ENCODE measurements around the gene TBX21. TPM values are rescaled to one million over a fixed set of nuclear protein-coding genes. Genes with fewer than 3 reads are reported as not detected.

TBX21 gene
- not detected in 2 replicates for total RNA-seq

DNA sequence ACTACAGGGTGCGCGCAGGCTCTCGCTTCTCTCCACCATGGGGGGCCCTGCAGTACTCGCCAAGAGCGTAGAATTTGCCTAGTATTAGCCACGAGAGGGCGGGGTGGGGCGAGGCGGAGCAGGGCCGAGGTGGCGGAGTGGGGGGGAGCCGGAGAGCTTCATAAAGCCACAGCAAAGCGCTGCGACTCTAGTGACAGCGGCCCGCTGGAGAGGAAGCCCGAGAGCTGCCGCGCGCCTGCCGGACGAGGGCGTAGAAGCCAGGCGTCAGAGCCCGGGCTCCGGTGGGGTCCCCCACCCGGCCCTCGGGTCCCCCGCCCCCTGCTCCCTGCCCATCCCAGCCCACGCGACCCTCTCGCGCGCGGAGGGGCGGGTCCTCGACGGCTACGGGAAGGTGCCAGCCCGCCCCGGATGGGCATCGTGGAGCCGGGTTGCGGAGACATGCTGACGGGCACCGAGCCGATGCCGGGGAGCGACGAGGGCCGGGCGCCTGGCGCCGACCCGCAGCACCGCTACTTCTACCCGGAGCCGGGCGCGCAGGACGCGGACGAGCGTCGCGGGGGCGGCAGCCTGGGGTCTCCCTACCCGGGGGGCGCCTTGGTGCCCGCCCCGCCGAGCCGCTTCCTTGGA lies at the start of gene TBX21:
Gene TBX21, plus strand, starts transcription at position 190 of the 627 bp plus-strand sequence. Its CDS starts 219 bp downstream, at position 409.
- DNase-seq (ENCODE audit: low read depth, low spot score) = no peak

DNA sequence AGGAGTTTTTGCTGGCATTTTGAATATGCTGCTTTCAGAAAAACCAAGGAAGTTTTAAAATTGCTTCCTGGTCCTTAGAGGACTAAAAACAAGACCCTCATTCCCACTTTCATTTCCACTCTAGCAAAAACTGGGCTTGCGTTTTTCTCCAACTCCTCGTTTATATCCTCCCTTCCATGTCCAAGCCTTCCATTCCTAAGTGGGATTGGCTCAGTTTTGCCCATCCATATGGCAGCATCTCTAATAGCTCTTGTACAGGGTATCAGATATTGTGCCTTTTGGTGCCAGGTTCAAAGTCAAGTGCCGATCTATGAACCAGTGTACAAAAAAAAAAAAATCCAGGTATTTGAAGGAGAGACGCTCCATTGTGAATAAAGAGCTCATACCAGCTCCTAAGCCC lies 49.0 kb upstream of the TBX21 start:
- no peak for DNase-seq (ENCODE audit: low read depth, low spot score)

GRCh38 chr17:47684535-47685193 lies 48.4 kb upstream of the TBX21 start:
- DNase-seq (ENCODE audit: low read depth, low spot score) = no peak

DNA sequence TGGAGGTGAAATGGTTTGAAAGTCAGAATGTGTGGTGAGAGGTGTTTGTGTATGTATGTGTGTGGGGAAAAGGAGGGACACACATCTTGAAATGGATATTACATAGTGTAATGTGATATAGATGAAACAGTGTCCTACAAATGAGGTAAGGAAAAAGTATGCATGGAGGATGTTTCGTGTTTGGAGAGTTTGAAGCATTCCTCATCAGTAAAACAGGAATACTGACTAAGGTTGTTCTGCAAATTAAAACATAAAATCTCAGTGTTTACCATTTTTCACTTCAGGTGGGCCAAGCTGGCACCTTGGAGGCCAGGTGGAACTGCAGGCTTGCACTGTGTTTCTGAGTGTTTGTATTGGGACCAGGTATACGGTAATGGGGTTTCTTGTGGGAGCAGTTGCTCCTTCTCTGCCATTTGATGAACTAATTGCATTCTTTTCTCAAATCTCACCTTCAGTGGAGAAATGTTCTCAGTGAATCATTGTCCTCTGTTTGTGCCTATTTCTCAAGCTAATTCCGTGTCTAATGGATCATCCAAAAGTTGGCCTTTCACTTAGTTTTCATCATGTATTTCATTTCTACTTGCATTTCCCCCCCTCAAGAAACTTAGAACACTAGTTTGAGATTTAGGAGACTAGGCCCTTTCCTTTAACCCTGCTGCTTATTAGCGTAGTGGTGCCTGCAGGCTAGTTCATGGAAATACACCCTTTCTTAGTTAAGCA lies 47.3 kb upstream of the TBX21 start:
- no peak for DNase-seq (ENCODE audit: low read depth, low spot score)

- DNase-seq (ENCODE audit: low read depth, low spot score) = no peak
Measured at GRCh38 chr17:47686276-47686635, 46.8 kb upstream of the TBX21 start.

DNA sequence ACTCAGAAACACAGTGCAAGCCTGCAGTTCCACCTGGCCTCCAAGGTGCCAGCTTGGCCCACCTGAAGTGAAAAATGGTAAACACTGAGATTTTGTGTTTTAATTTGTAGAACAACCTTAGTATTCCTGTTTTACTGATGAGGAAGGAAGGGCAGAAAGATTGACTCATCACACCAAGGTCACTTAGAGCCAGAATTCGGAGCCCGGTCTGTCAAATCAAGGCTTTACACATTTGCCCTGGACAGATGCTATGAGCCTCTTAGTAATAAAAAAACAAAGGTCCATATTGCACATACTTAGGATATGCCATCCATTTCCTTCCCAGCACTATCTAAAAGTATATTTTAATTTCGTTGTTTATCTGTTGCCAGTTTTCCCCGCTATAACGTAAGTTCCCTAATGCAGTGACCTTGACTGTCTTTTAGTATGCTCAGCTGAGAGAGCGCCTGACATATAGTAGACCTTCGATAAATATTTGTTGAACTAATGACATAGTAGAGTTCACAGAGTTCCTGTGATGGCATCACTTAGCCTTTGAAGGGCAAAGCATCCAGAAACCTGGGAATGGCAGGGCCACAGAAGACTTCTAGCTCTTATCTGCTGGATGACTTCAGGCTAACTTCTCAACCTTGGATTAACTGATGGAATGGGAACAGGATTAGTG lies 46.2 kb upstream of the TBX21 start:
- no peak for DNase-seq (ENCODE audit: low read depth, low spot score)

GRCh38 chr17:47687328-47687690 lies 45.7 kb upstream of the TBX21 start:
- DNase-seq (ENCODE audit: low read depth, low spot score) = no peak

DNA sequence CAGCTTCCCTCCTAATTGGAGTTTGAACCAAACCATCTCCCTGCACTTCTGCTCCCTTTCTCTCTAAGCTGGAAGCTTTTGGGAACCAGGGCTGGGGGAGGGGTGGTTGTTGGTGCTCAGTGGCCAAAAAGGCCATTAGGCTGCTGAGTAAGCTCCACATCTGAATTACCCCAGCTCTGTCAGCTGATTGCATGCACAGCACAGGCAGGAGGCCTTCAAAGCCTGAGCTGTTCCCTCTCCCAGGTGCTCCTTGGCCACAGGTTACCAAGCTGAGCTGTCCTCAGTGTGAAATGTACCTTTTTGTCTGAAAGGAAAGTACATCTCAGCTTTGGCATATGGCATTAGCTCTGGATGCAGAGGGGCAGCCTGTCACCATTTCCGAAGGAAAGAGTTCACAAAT lies 45.3 kb upstream of the TBX21 start:
- no peak for DNase-seq (ENCODE audit: low read depth, low spot score)

DNA sequence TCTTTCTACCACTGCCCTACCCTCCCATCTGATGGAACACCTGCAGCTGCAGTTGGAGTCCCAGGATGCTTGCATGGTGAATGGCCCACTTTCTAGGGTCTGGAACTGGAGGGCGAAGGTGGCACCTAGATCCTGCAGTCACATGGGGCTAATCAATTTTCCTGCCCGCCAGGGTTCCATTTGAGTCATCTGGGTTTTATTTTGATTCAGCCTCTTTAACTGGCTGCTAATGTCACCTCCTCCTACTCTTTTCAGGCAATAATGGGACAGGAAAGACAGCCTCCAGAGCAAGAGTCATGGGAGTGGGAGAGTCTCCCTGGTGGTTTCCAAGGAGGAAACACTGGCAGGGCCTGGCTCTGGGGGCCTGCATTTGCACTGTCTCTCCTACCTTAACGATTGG lies 42.9 kb upstream of the TBX21 start:
- no peak for DNase-seq (ENCODE audit: low read depth, low spot score)

DNA sequence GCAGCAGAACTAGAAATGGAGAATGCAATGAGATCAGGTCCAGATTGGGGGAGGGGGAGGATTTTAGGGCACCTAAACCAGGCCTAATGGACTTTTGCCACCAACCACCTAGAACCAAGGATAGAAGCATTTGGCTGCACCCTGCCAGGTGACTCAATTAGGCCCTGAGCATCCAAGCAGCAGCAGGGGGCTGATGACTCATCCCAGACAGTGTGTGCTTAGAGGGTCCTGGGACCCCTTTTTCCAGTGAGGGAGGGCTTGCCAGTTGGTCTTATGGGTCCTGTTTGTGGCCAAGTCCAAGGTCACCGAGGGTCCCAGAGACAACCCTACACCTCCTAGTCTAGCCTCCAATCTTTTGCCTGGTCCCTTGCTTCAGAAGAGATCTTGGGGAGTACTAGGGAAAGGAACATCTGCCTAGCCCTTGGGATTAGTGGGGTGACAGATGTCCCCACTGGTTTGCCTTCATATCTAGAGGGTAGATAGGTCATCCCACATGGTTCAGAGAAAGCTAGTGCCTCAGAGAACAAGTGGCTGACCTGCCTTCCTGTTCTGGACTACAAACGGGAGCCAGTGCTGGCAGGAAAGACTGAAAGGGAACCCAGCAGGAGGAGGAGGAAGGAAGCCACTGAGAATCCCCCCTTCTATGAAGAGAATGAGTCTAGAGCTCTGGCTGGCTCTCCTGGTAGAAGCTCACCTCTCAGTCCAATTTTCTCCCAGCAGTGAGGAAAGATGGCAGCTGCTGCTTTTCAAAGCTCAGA lies 40.7 kb upstream of the TBX21 start:
- no peak for DNase-seq (ENCODE audit: low read depth, low spot score)

GRCh38 chr17:47692895-47693730 lies 39.9 kb upstream of the TBX21 start:
- DNase-seq (ENCODE audit: low read depth, low spot score) = no peak

- DNase-seq (ENCODE audit: low read depth, low spot score) = no peak
Measured at GRCh38 chr17:47693731-47694580, 39.1 kb upstream of the TBX21 start, which contains the start of gene TBKBP1. TBKBP1 (plus strand) TSS chr17:47694161; CDS start chr17:47696113, 1,952 bp downstream.

- DNase-seq (ENCODE audit: low read depth, low spot score) = no peak
Measured at GRCh38 chr17:47694581-47695428, 38.2 kb upstream of the TBX21 start.

- no peak for DNase-seq (ENCODE audit: low read depth, low spot score)
Measured at GRCh38 chr17:47695429-47696376, 37.3 kb upstream of the TBX21 start.

- DNase-seq (ENCODE audit: low read depth, low spot score) = no peak
Measured at GRCh38 chr17:47696717-47697642, 36.1 kb upstream of the TBX21 start.

Measured in pulmonary artery endothelial cell (primary cell).